ENCODE results near the gene ANO3. TPM values are rescaled to one million over a fixed set of nuclear protein-coding genes. Genes with fewer than 3 reads are reported as not detected.

ANO3 gene
- polyA plus RNA-seq, 3 donors: not detected

DNA sequence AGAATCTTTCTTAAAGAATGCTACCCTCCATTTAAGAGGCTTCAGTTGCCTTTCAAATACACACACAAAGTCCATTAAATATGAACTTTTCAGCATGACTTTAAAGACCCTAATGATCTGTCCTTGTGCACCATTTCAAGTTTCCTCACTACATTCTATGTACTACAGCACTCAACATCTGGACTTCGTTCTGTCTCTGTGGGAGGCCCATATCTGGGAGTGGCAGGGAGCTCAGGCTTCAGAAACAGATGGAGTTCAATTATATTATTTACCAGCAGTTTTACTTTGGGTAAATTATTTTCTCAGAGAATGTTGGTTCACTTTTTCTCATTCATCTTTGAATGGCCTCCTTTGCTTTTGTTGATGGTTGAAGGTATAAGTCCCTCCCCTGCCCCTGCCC, 67.4 kb downstream of the ANO3 start:
- Histone ChIP-seq H3K27me3 (ENCODE audit: control insufficient read depth in 2 of 2, insufficient read depth in 2 of 2, low read length in 2 of 2) (no peaks in the 10 kb centered on the region), H3K79me2 (ENCODE audit: insufficient read depth, low read length) (no peaks in the 10 kb centered on the region), H3K4me1 (ENCODE audit: control insufficient read depth in 1 of 2, insufficient read depth in 2 of 2, low read length in 2 of 2) (no peaks in the 10 kb centered on the region), H3K27ac (ENCODE audit: low read depth in 1 of 2, low read length in 2 of 2) (no peak overlapping the region), H4K20me1 (ENCODE audit: insufficient read depth, low read length) (no peaks in the 10 kb centered on the region), H2AFZ (ENCODE audit: insufficient read depth, low read depth, low read length, poor library complexity, severe bottlenecking) (no peak overlapping the region), H3K9ac (ENCODE audit: insufficient read depth, low read length, poor library complexity, severe bottlenecking) (no peak overlapping the region), H3K4me2 (replicated peaks; ENCODE audit: extremely low read depth, low read length, poor library complexity, severe bottlenecking) (no peak overlapping the region), H3K4me3 (replicated peaks in 1 of 3; ENCODE audit: low read depth in 2 of 3, low read length in 3 of 3) (no peak overlapping the region), H3K36me3 (replicated peaks in 1 of 2; ENCODE audit: control insufficient read depth in 1 of 2, insufficient read depth in 2 of 2, low read length in 2 of 2) (no peaks in the 10 kb centered on the region), H3K9me3 (replicated peaks in 1 of 2; ENCODE audit: control insufficient read depth in 1 of 2, insufficient read depth in 1 of 2, low read length in 2 of 2) (no peaks in the 10 kb centered on the region)
- intact Hi-C loops (cut with micrococcal nuclease): no loop called here
- WGBS (ENCODE audit: insufficient coverage): no CpG with 5 or more reads among the region's 1 CpG
- Mint-ChIP-seq H3K9me3 (peaks cover 0 to 2% (median 0%) of the 10 kb centered on the region in 7 donors), H3K27ac (no peak overlapping the region), H3K4me1 (no peaks in the 10 kb centered on the region), H3K36me3 (no peaks in the 10 kb centered on the region), H3K27me3 (ENCODE audit: low read depth in 3 of 3) (no peaks in the 10 kb centered on the region), H3K4me3 (no peak overlapping the region)
- TF ChIP-seq, protein P1, sequence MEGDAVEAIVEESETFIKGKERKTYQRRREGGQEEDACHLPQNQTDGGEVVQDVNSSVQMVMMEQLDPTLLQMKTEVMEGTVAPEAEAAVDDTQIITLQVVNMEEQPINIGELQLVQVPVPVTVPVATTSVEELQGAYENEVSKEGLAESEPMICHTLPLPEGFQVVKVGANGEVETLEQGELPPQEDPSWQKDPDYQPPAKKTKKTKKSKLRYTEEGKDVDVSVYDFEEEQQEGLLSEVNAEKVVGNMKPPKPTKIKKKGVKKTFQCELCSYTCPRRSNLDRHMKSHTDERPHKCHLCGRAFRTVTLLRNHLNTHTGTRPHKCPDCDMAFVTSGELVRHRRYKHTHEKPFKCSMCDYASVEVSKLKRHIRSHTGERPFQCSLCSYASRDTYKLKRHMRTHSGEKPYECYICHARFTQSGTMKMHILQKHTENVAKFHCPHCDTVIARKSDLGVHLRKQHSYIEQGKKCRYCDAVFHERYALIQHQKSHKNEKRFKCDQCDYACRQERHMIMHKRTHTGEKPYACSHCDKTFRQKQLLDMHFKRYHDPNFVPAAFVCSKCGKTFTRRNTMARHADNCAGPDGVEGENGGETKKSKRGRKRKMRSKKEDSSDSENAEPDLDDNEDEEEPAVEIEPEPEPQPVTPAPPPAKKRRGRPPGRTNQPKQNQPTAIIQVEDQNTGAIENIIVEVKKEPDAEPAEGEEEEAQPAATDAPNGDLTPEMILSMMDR (IDR thresholded peaks at IDR 0.05): no peak
- DNase-seq: no peak

GRCh38 chr11:26410706-26411366, 78.9 kb downstream of the ANO3 start:
- no peak for DNase-seq
- Histone ChIP-seq H3K36me3 (replicated peaks in 1 of 2; ENCODE audit: control insufficient read depth in 1 of 2, insufficient read depth in 2 of 2, low read length in 2 of 2) (no peaks in the 10 kb centered on the region), H3K27me3 (ENCODE audit: control insufficient read depth in 2 of 2, insufficient read depth in 2 of 2, low read length in 2 of 2) (no peaks in the 10 kb centered on the region), H2AFZ (ENCODE audit: insufficient read depth, low read depth, low read length, poor library complexity, severe bottlenecking) (no peak overlapping the region), H3K79me2 (ENCODE audit: insufficient read depth, low read length) (no peaks in the 10 kb centered on the region), H4K20me1 (ENCODE audit: insufficient read depth, low read length) (no peaks in the 10 kb centered on the region), H3K4me1 (ENCODE audit: control insufficient read depth in 1 of 2, insufficient read depth in 2 of 2, low read length in 2 of 2) (no peaks in the 10 kb centered on the region), H3K4me2 (replicated peaks; ENCODE audit: extremely low read depth, low read length, poor library complexity, severe bottlenecking) (no peak overlapping the region), H3K27ac (ENCODE audit: low read depth in 1 of 2, low read length in 2 of 2) (no peak overlapping the region), H3K4me3 (replicated peaks in 1 of 3; ENCODE audit: low read depth in 2 of 3, low read length in 3 of 3) (no peak overlapping the region), H3K9me3 (replicated peaks in 1 of 2; ENCODE audit: control insufficient read depth in 1 of 2, insufficient read depth in 1 of 2, low read length in 2 of 2) (no peaks in the 10 kb centered on the region), H3K9ac (ENCODE audit: insufficient read depth, low read length, poor library complexity, severe bottlenecking) (no peak overlapping the region)
- no peak overlapping the region for H3K27ac Mint-ChIP-seq
- H3K9me3 Mint-ChIP-seq: peaks cover 0 to 2% (median 0%) of the 10 kb centered on the region in 7 donors
- WGBS (ENCODE audit: insufficient coverage): 65% methylated on average over 2 of the region's 5 CpGs
- H3K4me3 Mint-ChIP-seq: no peak overlapping the region
- no peaks in the 10 kb centered on the region for H3K27me3 Mint-ChIP-seq (ENCODE audit: low read depth in 3 of 3)
- intact Hi-C loops (cut with micrococcal nuclease): no loop called here
- TF ChIP-seq, protein P1 (IDR thresholded peaks at IDR 0.05): no peak
- no peaks in the 10 kb centered on the region for H3K36me3 Mint-ChIP-seq
- H3K4me1 Mint-ChIP-seq: no peaks in the 10 kb centered on the region
